HepG2 (cell line): ENCODE data around the gene CNN3. TPM values are rescaled to one million over a fixed set of nuclear protein-coding genes. Genes with fewer than 3 reads are reported as not detected.

Source experiments
- ATAC-seq: fragments of 200-7000 bp; cut with Tn5 transposase; 3 replicates; pipeline ENCODE4 v1.9.1; 2020; ENCODE audit warnings: mild to moderate bottlenecking, moderate library complexity
- BruUV-seq: library from RNA; stranded (reverse); fragments of 400-500 nt; replicated peaks from 2 replicates; lab custom pipeline; 2021; lab: Mats Ljungman, UMichigan
- CTCF ChIA-PET: fragments of 300-600 bp; formaldehyde crosslinking; extraction: SDS; loops from one replicate; lab custom pipeline; 2021; ENCODE audit warnings: low total read pairs, inconsistent platforms, low intra/inter-chr PET ratio; lab: Yijun Ruan, JAX
- POLR2A ChIA-PET: fragments of 350-600 bp; sonication (Branson Sonifier 250); formaldehyde crosslinking; loops from one replicate; lab custom pipeline; 2020; ENCODE audit warnings: antibody characterized with exemption, inconsistent platforms; lab: Yijun Ruan, JAX
- DNase-seq: peaks from one replicate; pipeline ENCODE4 v3.0.0-alpha.2; 2015; ENCODE audit warnings: low spot score
- FAIRE-seq: peaks from 3 replicates; lab custom pipeline; 2011; peaks lifted over from hg19 to GRCh38; lab: Jason Lieb, UNC
- H2AFZ ChIP-seq: one replicate; pipeline ENCODE4 v1.6.1; 2011; ENCODE audit warnings: low read length, inconsistent platforms
- H3K27ac ChIP-seq: fragments of 300-600 bp; 3 replicates; pipeline ENCODE4 v1.8.0; 2011; ENCODE audit warnings: mixed run types, mild to moderate bottlenecking, mixed read lengths, low read length, inconsistent platforms; ENCODE audit not compliant: insufficient read depth; ENCODE audit errors: extremely low read length
- H3K27me3 ChIP-seq, 2 experiments: fragments of 200-600 bp in 1 of 2; 2 replicates in 1 of 2; 3 replicates in 1 of 2; pipeline versions ENCODE4 v1.6.0 to v1.8.0; 2011; ENCODE audit warnings: low read length in 2 of 2, mild to moderate bottlenecking in 2 of 2, moderate library complexity in 2 of 2, inconsistent platforms in 1 of 2; ENCODE audit not compliant: insufficient read depth in 2 of 2, control insufficient read depth in 1 of 2
- H3K36me3 ChIP-seq, 2 experiments: fragments of 200-600 bp in 1 of 2; replicated peaks in 1 of 2; 2 replicates in 1 of 2; 3 replicates in 1 of 2; pipeline versions ENCODE4 v1.5.1 to v1.8.0; 2011; ENCODE audit warnings: low read length in 2 of 2, inconsistent platforms in 1 of 2; ENCODE audit not compliant: insufficient read depth in 2 of 2, control insufficient read depth in 1 of 2
- H3K4me1 ChIP-seq: 2 replicates; pipeline ENCODE4 v1.5.1; 2012; ENCODE audit warnings: low read length, inconsistent platforms; ENCODE audit not compliant: insufficient read depth
- H3K4me2 ChIP-seq: 2 replicates; pipeline ENCODE4 v1.6.0; 2011; ENCODE audit warnings: low read depth, low read length, inconsistent platforms
- H3K4me3 ChIP-seq, 3 experiments: fragments of 200-600 bp in 1 of 3; sonication (generic), shearing (Covaris generic) in 1 of 3; replicated peaks in 1 of 3; 2 replicates each; pipeline ENCODE4 v1.5.1; 2011 to 2016; ENCODE audit warnings: low read length in 3 of 3, inconsistent platforms in 2 of 3, low read depth in 2 of 3, mild to moderate bottlenecking in 2 of 3, control low read depth in 1 of 3, mixed read lengths in 1 of 3; ENCODE audit not compliant: insufficient read depth in 1 of 3
- H3K79me2 ChIP-seq: one replicate; pipeline ENCODE4 v1.6.1; 2011; ENCODE audit warnings: low read length, inconsistent platforms; ENCODE audit not compliant: insufficient read depth
- H3K9ac ChIP-seq: 2 replicates; pipeline ENCODE4 v1.6.0; 2011; ENCODE audit warnings: mild to moderate bottlenecking, low read depth, low read length, inconsistent platforms; ENCODE audit not compliant: insufficient read depth
- H3K9me3 ChIP-seq: 2 replicates; pipeline ENCODE4 v1.5.1; 2012; ENCODE audit warnings: mild to moderate bottlenecking, low read length
- H4K20me1 ChIP-seq: 2 replicates; pipeline ENCODE4 v1.6.0; 2011; ENCODE audit warnings: inconsistent platforms, mild to moderate bottlenecking, low read length, moderate library complexity; ENCODE audit not compliant: insufficient read depth
- KDM1A ChIP-seq: IDR thresholded peaks from 2 replicates; pipeline ENCODE4 v1.6.1; 2016; ENCODE audit warnings: missing compliant biosample characterization
- KDM3A ChIP-seq: IDR thresholded peaks from 2 replicates; pipeline ENCODE4 v1.6.1; 2018; ENCODE audit warnings: low read depth, missing compliant biosample characterization
- MLLT10 ChIP-seq: sonication (generic); formaldehyde crosslinking; IDR thresholded peaks from 2 replicates; pipeline ENCODE4 v1.4.0; 2020; ENCODE audit warnings: missing genetic modification reagents
- NFKBIZ ChIP-seq: IDR thresholded peaks from 2 replicates; pipeline ENCODE4 v1.6.1; 2018; ENCODE audit warnings: missing genetic modification reagents, missing compliant biosample characterization
- NR3C1 ChIP-seq: sonication (generic); formaldehyde crosslinking; IDR thresholded peaks from 2 replicates; pipeline ENCODE4 v1.4.0; 2020; ENCODE audit warnings: missing genetic modification reagents
- ZNF10 ChIP-seq: sonication (generic); formaldehyde crosslinking; IDR thresholded peaks from 2 replicates; pipeline ENCODE4 v1.4.0; 2020; ENCODE audit warnings: mild to moderate bottlenecking, low read depth, missing genetic modification reagents, borderline replicate concordance
- ZNF460 ChIP-seq: sonication (generic); formaldehyde crosslinking; IDR thresholded peaks from 2 replicates; pipeline ENCODE4 v1.5.1; 2020; ENCODE audit warnings: missing genetic modification reagents, mild to moderate bottlenecking, borderline replicate concordance
- WGBS: methylation state at CpG from one replicate; pipeline ENCODE4 v1.1.6; 2017; ENCODE audit warnings: low lambda C conversion rate; 5-methylcytosine and 5-hydroxymethylcytosine counted together
- in situ Hi-C: cut with HindIII; loops from 2 replicates; pipeline ENCODE4 v1.10.0; 2017; ENCODE audit warnings: low pct_unique_long_range_greater_than_20kb; ENCODE audit not compliant: extremely low pct_ligation_motif_present
- intact Hi-C: fragments of 100-400 bp; cut with micrococcal nuclease; formaldehyde crosslinking; loops from one replicate; pipeline ENCODE4 v1.10.0; 2022; ENCODE audit not compliant: unreplicated experiment
- polyA plus RNA-seq, 8 experiments: library from polyadenylated mRNA; depleted of rRNA in 3 of 8; stranded (reverse) in 7 of 8; unstranded in 1 of 8; fragments of >200 nt; fragmentation: Illumina TruSeq in 4 of 8; extraction: Trizol in 4 of 8; gene quantifications; 2 replicates each; pipeline versions ENCODE4 v1.2.1 to v1.2.3, GENCODE V29; 2011 to 2016; ENCODE audit warnings: low read depth in 4 of 8, missing spikeins in 1 of 8, mixed read lengths in 1 of 8; ENCODE audit not compliant: insufficient read depth in 1 of 8
- total RNA-seq, 5 experiments: library from RNA; depleted of rRNA; stranded (reverse); fragments of >200 nt; fragmentation: Illumina TruSeq; extraction: Trizol; gene quantifications; 2 replicates each; pipeline ENCODE4 v1.2.3, GENCODE V29; 2016; ENCODE audit warnings: low read depth in 1 of 5
- TF ChIP-seq, protein P1 (sequence below): sonication (generic); formaldehyde crosslinking; IDR thresholded peaks from 2 replicates; pipeline ENCODE4 v1.4.0; 2020; ENCODE audit warnings: missing genetic modification reagents
- TF ChIP-seq, protein P2 (sequence below): sonication (generic); formaldehyde crosslinking; IDR thresholded peaks from 2 replicates; pipeline ENCODE4 v1.4.0; 2020; ENCODE audit warnings: mild to moderate bottlenecking, missing genetic modification reagents
- TF ChIP-seq, protein P3 (sequence below): sonication (generic); formaldehyde crosslinking; IDR thresholded peaks from 2 replicates; pipeline ENCODE4 v1.8.1; 2023; ENCODE audit warnings: mild to moderate bottlenecking, missing genetic modification reagents

The CNN3 gene
- total and polyA plus RNA-seq, 2 of the 13 experiments (the other 11 are each of a cell fraction or from before 2014, with no cell fraction given), result 113 to 223 TPM

DNA sequence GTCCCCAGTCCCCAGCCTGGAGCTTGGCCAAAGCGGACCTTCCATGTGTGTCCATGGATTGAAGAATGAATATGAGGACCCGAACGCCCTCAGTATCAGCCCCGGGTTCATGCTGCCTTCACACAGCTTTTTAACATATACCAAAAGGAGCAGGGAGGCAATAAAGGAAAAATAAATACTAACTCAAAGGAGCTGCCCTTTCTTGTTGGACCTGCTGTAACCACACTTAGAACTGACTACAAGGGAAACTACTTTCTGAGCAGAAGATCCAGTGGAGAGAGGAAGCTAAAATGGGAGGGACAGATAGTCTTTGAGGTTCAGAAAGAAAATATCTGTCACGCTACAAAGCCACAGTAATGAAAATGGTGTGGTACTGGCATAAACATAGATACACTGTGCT, 48.6 kb downstream of the CNN3 start:
- H3K27me3 ChIP-seq, result no peaks in the 10 kb centered on the region
- no peaks in the 10 kb centered on the region; a peak in 2 of 5 replicates for H3K36me3 ChIP-seq
- no peak overlapping the region for H3K27ac ChIP-seq
- WGBS, result 97% methylated on average over 5 of the region's 5 CpGs
- H2AFZ ChIP-seq, result no peak overlapping the region
- no TSS peak for BruUV-seq
- DNase-seq (no peak), ATAC-seq (no peak), FAIRE-seq (no peak)
- no peak overlapping the region for H3K9ac ChIP-seq
- CTCF ChIA-PET, result no interaction called here
- intact Hi-C loops, result no loop called here
- H3K4me1 ChIP-seq, result peaks cover 11% of the 10 kb centered on the region
- H3K4me3 ChIP-seq, result no peak overlapping the region
- in situ Hi-C loops, result no loop called here
- no peak overlapping the region for H3K4me2 ChIP-seq
- no peaks in the 10 kb centered on the region for H3K9me3 ChIP-seq
- no peaks in the 10 kb centered on the region for H3K79me2 ChIP-seq
- TF ChIP-seq ZNF460 (CRISPR knock-in tag) (no peak), MLLT10 (CRISPR knock-in tag) (no peak), NFKBIZ (CRISPR knock-in tag) (no peak), KDM3A (CRISPR knock-in tag) (no peak), KDM1A (CRISPR knock-in tag) (no peak), NR3C1 (CRISPR knock-in tag) (no peak), ZNF10 (CRISPR knock-in tag) (no peak)
- TF ChIP-seq, protein P1, sequence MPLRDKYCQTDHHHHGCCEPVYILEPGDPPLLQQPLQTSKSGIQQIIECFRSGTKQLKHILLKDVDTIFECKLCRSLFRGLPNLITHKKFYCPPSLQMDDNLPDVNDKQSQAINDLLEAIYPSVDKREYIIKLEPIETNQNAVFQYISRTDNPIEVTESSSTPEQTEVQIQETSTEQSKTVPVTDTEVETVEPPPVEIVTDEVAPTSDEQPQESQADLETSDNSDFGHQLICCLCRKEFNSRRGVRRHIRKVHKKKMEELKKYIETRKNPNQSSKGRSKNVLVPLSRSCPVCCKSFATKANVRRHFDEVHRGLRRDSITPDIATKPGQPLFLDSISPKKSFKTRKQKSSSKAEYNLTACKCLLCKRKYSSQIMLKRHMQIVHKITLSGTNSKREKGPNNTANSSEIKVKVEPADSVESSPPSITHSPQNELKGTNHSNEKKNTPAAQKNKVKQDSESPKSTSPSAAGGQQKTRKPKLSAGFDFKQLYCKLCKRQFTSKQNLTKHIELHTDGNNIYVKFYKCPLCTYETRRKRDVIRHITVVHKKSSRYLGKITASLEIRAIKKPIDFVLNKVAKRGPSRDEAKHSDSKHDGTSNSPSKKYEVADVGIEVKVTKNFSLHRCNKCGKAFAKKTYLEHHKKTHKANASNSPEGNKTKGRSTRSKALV (CRISPR knock-in tag), result no peak
- TF ChIP-seq, protein P2, sequence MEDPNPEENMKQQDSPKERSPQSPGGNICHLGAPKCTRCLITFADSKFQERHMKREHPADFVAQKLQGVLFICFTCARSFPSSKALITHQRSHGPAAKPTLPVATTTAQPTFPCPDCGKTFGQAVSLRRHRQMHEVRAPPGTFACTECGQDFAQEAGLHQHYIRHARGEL, result no peak
- TF ChIP-seq, protein P3, sequence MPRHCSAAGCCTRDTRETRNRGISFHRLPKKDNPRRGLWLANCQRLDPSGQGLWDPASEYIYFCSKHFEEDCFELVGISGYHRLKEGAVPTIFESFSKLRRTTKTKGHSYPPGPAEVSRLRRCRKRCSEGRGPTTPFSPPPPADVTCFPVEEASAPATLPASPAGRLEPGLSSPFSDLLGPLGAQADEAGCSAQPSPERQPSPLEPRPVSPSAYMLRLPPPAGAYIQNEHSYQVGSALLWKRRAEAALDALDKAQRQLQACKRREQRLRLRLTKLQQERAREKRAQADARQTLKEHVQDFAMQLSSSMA, result no peak
- TF ChIP-seq, all 625 proteins: peak for 0
- POLR2A ChIA-PET, result no interaction called here
- no peaks in the 10 kb centered on the region for H4K20me1 ChIP-seq
